ENCODE data around the gene GCN1.

GRCh38 chr12:120126635-120127005 lies 67.9 kb downstream of the GCN1 start:
- TF ChIP-seq BHLHE40 (IDR thresholded peaks at IDR 0.05; ENCODE audit: low read depth, low read length) (no peak), CHD2 (IDR thresholded peaks at IDR 0.05; ENCODE audit: low read length, partially characterized antibody) (no peak), NR3C1 (IDR thresholded peaks at IDR 0.05) (no peak)
